ENCODE measurements around the gene TEX264.

The TEX264 gene

GRCh38 chr3:51686512-51687215 lies 15.6 kb downstream of the TEX264 start:
- no peak overlapping the region for H3K27ac ChIP-seq
- TF ChIP-seq ZFX (IDR thresholded peaks at IDR 0.05), result no peak

GRCh38 chr3:51687431-51688205 lies 16.6 kb downstream of the TEX264 start:
- H3K27ac ChIP-seq, result no peak overlapping the region
- no peak for TF ChIP-seq ZFX (IDR thresholded peaks at IDR 0.05)
- no peak for TF ChIP-seq CTCF (conservative IDR thresholded peaks at IDR 0.05)

GRCh38 chr3:51688206-51688600 lies 17.2 kb downstream of the TEX264 start:
- no peak overlapping the region for H3K27ac ChIP-seq
- TF ChIP-seq ZFX (IDR thresholded peaks at IDR 0.05) (no peak), CTCF (conservative IDR thresholded peaks at IDR 0.05) (no peak)

GRCh38 chr3:51691021-51691420 lies 20.0 kb downstream of the TEX264 start:
- no peak overlapping the region for H3K27ac ChIP-seq
- TF ChIP-seq ZFX (IDR thresholded peaks at IDR 0.05), result no peak
- TF ChIP-seq CTCF (conservative IDR thresholded peaks at IDR 0.05), result no peak

GRCh38 chr3:51691949-51692348 lies 20.9 kb downstream of the TEX264 start:
- no peak overlapping the region for H3K27ac ChIP-seq

GRCh38 chr3:51692980-51693395 lies 21.9 kb downstream of the TEX264 start:
- TF ChIP-seq CTCF (conservative IDR thresholded peaks at IDR 0.05), result no peak
- TF ChIP-seq ZFX (IDR thresholded peaks at IDR 0.05), result no peak
- H3K27ac ChIP-seq, result no peak overlapping the region

More at GRCh38 chr3:51691949-51692348, 20.9 kb downstream of the TEX264 start:
- TF ChIP-seq CTCF (conservative IDR thresholded peaks at IDR 0.05) (no peak), ZFX (IDR thresholded peaks at IDR 0.05) (no peak)

GRCh38 chr3:51696954-51697353 lies 25.9 kb downstream of the TEX264 start:
- no peak overlapping the region for H3K27ac ChIP-seq
- TF ChIP-seq ZFX (IDR thresholded peaks at IDR 0.05) (no peak), CTCF (conservative IDR thresholded peaks at IDR 0.05) (no peak)

All from C4-2B (cell line).